OCI-LY3 (cell line): ENCODE results near the gene ADARB1.

ENCODE experiments used
- H2AFZ ChIP-seq: fragments of 200-600, 300-600 bp; shearing (Covaris generic); 2 replicates; pipeline ENCODE4 v1.6.0; 2014; ENCODE audit warnings: antibody characterized with exemption, low read depth, low read length
- H3K27ac ChIP-seq: fragments of 200-600, 300-600 bp; sonication (generic); 2 replicates; pipeline ENCODE4 v1.5.1; 2014; ENCODE audit warnings: mild to moderate bottlenecking, low read length, moderate library complexity, mixed read lengths
- H3K27me3 ChIP-seq: fragments of 200-600, 300-600 bp; sonication (generic); 2 replicates; pipeline ENCODE4 v1.6.1; 2014; ENCODE audit warnings: low read depth, low read length, mixed read lengths
- H3K36me3 ChIP-seq: fragments of 200-600, 300-600 bp; sonication (generic); replicated peaks from 2 replicates; pipeline ENCODE3; 2014; ENCODE audit warnings: low read depth, low read length, mixed read lengths
- H3K4me1 ChIP-seq: fragments of 300-600, 200-600 bp; sonication (generic); 2 replicates; pipeline ENCODE4 v1.6.1; 2014; ENCODE audit warnings: low read length, mixed read lengths
- H3K4me2 ChIP-seq: fragments of 200-600, 300-600 bp; sonication (generic); 2 replicates; pipeline ENCODE4 v1.6.1; 2014; ENCODE audit warnings: low read length, mixed read lengths
- H3K4me3 ChIP-seq: fragments of 300-600, 200-600 bp; sonication (generic); 2 replicates; pipeline ENCODE4 v1.5.1; 2014; ENCODE audit warnings: antibody characterized with exemption, mild to moderate bottlenecking, low read length, moderate library complexity
- H3K79me2 ChIP-seq: fragments of 300-600, 200-600 bp; shearing (Covaris generic); 2 replicates; pipeline ENCODE4 v1.6.1; 2014; ENCODE audit warnings: mild to moderate bottlenecking, low read length, mixed read lengths
- H3K9ac ChIP-seq: fragments of 300-600, 200-600 bp; shearing (Covaris generic); 2 replicates; pipeline ENCODE4 v1.6.0; 2014; ENCODE audit warnings: mild to moderate bottlenecking, low read length, moderate library complexity
- H3K9me3 ChIP-seq: fragments of 200-600, 300-600 bp; shearing (Covaris generic); 2 replicates; pipeline ENCODE4 v1.6.1; 2014; ENCODE audit warnings: low read length, mixed read lengths; ENCODE audit not compliant: insufficient read depth
- H4K20me1 ChIP-seq: fragments of 200-600, 300-600 bp; sonication (generic); 2 replicates; pipeline ENCODE4 v1.6.1; 2016; ENCODE audit warnings: low read length, mixed read lengths; ENCODE audit not compliant: insufficient read depth
- EZH2phosphoT487 ChIP-seq: fragments of 200-600 bp; shearing (Covaris generic); IDR thresholded peaks from 2 replicates; pipeline ENCODE4 v1.6.1; 2018; ENCODE audit warnings: antibody characterized with exemption, mixed run types, low read depth
- TF ChIP-seq, protein P1 (sequence below): fragments of 200-600, 300-600 bp; sonication (generic); IDR thresholded peaks from 2 replicates; pipeline ENCODE4 v1.5.1; 2014; ENCODE audit warnings: antibody characterized with exemption, low read length, low read depth

ADARB1 gene

DNA sequence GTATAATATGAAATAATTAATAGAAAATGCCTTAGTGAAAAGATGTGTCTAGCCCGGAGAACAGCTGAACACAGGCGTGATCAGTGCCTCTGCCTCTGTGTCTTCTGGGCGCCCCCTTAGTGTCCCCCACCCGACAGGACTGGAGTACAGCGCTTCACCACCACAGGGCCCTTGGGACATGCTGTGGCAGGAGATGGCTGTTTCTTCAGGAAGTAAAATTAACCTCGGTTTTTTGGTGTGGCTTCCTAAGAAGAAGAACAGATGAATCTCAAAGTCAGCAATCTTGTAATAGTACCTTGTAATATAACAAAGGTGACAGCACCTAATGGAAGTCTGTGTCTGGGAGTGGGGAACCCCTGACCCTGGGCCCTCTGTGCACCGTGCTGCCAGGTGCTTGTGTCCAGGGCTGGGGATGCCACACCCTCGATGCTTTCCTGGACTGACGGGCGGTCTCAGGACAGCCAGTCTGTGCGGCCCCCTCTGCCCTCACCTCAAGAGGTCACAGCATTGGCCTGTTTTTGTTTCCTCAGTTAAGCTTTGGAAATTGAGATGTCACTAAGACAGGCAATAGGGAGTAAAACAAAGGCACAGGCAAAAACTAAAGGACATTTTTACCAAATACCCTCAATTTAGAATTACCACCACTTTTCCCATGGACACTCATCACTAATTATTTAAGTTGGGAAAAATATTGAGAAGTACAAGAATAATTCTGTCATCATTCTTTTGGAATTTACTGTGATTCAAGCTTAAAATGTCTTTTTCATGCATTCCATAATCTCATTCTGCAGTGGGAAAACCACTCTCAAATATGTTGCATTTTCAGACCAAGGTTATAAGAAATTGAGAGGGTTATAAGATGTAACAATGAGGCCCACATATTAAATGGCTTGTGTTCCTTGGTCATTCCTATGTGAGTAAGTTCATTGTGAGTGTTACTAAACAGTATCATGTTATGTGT lies 79.3 kb downstream of the ADARB1 start:
- Histone ChIP-seq H3K79me2 (no peaks in the 10 kb centered on the region), H3K4me1 (peaks cover 8% of the 10 kb centered on the region), H3K27ac (no peak overlapping the region), H2AFZ (no peak overlapping the region), H3K9me3 (no peaks in the 10 kb centered on the region), H3K27me3 (no peaks in the 10 kb centered on the region), H3K36me3 (no peaks in the 10 kb centered on the region), H3K4me3 (no peak overlapping the region), H4K20me1 (no peaks in the 10 kb centered on the region), H3K4me2 (no peak overlapping the region), H3K9ac (no peak overlapping the region)
- no peak for TF ChIP-seq EZH2phosphoT487
- TF ChIP-seq, protein P1, sequence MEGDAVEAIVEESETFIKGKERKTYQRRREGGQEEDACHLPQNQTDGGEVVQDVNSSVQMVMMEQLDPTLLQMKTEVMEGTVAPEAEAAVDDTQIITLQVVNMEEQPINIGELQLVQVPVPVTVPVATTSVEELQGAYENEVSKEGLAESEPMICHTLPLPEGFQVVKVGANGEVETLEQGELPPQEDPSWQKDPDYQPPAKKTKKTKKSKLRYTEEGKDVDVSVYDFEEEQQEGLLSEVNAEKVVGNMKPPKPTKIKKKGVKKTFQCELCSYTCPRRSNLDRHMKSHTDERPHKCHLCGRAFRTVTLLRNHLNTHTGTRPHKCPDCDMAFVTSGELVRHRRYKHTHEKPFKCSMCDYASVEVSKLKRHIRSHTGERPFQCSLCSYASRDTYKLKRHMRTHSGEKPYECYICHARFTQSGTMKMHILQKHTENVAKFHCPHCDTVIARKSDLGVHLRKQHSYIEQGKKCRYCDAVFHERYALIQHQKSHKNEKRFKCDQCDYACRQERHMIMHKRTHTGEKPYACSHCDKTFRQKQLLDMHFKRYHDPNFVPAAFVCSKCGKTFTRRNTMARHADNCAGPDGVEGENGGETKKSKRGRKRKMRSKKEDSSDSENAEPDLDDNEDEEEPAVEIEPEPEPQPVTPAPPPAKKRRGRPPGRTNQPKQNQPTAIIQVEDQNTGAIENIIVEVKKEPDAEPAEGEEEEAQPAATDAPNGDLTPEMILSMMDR: no peak

DNA sequence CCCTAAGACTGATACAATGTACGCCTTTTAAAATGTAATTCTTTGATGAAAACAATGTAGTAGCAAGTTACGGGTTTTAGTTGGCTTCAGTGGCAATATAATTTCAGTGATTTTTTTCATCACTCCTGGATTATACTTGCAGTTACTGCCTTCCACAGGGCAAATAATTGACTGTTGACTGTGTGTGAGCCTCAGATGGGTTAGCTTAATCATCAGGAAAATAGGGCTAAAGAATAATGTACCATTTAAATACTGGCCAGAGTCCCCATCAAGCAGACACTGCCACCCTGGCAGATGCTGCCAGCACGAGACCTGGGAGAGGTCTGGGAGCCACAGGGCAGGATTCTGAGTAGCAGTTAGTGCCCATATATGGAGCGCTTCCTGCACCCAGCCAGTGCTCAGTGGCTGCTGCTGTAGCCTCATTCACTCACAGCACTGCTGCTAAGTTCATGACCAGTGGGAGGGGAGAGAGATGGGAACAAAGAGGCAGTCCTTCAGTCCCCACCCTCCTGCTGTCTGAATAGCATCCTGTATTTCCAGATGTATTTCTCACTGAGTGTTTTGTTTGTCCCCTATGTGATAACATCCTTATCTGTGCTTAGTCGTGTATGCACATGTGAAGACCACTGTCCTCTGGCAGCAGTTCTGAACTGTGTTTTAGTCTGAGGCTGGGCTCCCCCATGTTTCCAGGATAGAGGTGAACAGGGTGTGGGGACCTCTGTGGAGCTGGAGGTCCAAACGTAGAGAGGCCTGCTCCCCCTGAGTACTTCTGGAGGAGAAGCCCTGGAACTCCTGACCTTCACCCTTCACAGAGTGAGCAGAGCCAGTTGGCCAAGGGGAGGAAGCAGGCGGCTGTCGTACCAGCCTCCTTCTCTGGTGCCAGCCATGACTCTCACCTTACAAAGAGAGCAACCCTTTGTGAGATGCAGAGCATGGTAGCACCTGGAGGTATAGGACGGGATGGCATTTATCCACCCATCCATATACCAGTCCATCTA lies 80.4 kb downstream of the ADARB1 start:
- H3K4me1 ChIP-seq: peaks cover 15% of the 10 kb centered on the region
- H4K20me1 ChIP-seq: no peaks in the 10 kb centered on the region
- no peak overlapping the region for H3K4me3 ChIP-seq
- TF ChIP-seq, protein P1: no peak
- TF ChIP-seq EZH2phosphoT487: no peak
- H3K4me2 ChIP-seq: no peak overlapping the region
- no peak overlapping the region for H3K9ac ChIP-seq
- no peaks in the 10 kb centered on the region for H3K79me2 ChIP-seq
- no peaks in the 10 kb centered on the region for H3K36me3 ChIP-seq
- H3K27ac ChIP-seq: no peak overlapping the region
- H3K27me3 ChIP-seq: no peaks in the 10 kb centered on the region
- H2AFZ ChIP-seq: no peak overlapping the region
- no peaks in the 10 kb centered on the region for H3K9me3 ChIP-seq

DNA sequence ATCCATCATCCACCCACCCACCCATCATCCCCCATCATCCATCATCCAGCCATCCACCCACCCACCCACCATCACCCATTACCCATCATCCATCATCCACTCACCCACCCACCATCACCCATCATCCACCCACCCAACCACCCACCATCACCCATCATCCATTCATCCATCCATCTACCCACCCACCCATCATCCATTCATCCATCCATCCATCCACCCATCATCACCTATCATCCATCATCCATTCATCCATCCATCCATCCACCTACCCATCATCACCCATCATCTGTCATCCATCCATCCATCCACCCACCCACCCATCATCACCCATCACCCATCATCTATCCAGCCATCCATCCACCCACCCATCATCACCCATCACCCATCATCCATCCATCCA lies 81.5 kb downstream of the ADARB1 start:
- no peak for TF ChIP-seq EZH2phosphoT487
- TF ChIP-seq, protein P1: no peak
- H3K4me1 ChIP-seq: peaks cover 15% of the 10 kb centered on the region
- H3K4me2 ChIP-seq: no peak overlapping the region
- H4K20me1 ChIP-seq: no peaks in the 10 kb centered on the region
- no peak overlapping the region for H2AFZ ChIP-seq
- no peak overlapping the region for H3K4me3 ChIP-seq
- no peaks in the 10 kb centered on the region for H3K9me3 ChIP-seq
- H3K79me2 ChIP-seq: no peaks in the 10 kb centered on the region
- H3K9ac ChIP-seq: no peak overlapping the region
- no peaks in the 10 kb centered on the region for H3K27me3 ChIP-seq
- H3K36me3 ChIP-seq: no peaks in the 10 kb centered on the region
- no peak overlapping the region for H3K27ac ChIP-seq

DNA sequence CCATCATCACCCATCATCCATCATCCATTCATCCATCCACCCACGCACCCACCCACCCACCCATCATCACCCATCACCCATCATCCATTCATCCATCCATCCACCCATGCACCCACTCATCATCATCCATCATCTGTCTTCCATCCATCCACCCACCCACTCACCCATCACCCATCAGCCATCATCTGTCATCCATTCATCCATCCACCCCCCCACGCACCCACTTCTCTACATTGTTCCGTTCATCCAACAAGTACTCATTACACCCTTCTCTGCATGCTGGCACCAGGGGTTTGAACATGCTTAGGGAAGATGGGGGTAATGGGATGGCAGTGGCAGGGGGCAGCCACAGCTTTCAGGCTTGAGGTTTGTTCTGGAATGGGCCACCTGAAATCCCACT lies 82.1 kb downstream of the ADARB1 start:
- Histone ChIP-seq H3K27ac (no peak overlapping the region), H2AFZ (no peak overlapping the region), H3K9ac (no peak overlapping the region), H3K27me3 (no peaks in the 10 kb centered on the region), H3K9me3 (no peaks in the 10 kb centered on the region), H4K20me1 (no peaks in the 10 kb centered on the region), H3K4me2 (no peak overlapping the region), H3K4me1 (peaks cover 15% of the 10 kb centered on the region), H3K4me3 (no peak overlapping the region), H3K79me2 (no peaks in the 10 kb centered on the region), H3K36me3 (no peaks in the 10 kb centered on the region)
- TF ChIP-seq EZH2phosphoT487: no peak
- TF ChIP-seq, protein P1: no peak
